M059J (cell line): Measurements from ENCODE around the gene LAMTOR1. TPM values are rescaled to one million over a fixed set of nuclear protein-coding genes. Genes with fewer than 3 reads are reported as not detected.
A peak's percentile ranks its signal among the peaks of the same experiment; 100 is the strongest.

ENCODE experiments used
- DNase-seq: peaks from one replicate; pipeline ENCODE4 v3.0.0-alpha.2; 2012; ENCODE audit warnings: low read depth
- total RNA-seq: library from RNA; depleted of rRNA; stranded (reverse); fragments of >200 nt; shearing (Covaris generic); gene quantifications from 2 replicates; pipeline ENCODE4 v1.2.3, GENCODE V29; 2014

LAMTOR1 gene
- total RNA-seq, 1 experiment from 2014 or later, result 114 TPM

DNA sequence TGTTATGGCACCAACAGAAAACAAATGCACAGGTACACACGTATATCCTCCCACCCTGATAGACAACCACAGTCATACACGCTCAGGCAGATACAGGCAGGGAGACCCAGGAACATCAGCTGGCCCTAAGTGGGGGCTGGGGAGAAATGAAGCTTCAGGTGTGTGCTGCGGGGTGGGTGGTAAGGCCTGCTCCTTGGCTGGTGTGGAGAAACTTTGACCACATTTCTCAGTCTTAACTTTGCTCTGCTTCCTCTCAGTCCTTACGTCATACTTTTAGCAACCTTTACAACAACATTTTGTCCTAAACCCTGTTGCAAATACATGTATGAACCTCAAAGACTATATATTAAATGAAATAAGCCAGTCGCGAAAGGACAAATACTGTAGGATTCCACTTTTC is 16.1 kb upstream of the LAMTOR1 start:
- DNase-seq, result no peak

- DNase-seq, result peak; percentile 31
Observed at GRCh38 chr11:72116019-72116755, 13.1 kb upstream of the LAMTOR1 start.

DNA sequence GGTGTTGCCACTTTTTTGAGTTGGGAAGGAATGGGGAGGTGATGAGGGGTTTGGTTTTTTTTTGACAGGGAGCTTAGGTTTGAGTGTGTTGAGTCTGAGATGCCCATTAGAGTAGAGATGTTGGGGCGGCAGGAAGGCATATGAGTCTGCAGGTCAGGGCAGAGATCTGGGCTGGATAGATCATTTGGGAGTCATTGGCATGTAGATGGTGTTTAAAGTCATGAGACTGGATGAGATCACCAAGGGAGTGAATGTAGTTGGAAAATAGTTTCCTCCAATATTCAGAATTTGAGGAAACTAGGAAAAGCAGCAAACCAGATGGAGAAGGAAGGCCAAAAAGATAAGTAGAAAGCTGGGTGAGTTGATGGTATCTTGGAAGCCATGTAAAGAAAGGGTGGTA is 11.5 kb upstream of the LAMTOR1 start:
- no peak for DNase-seq

GRCh38 chr11:72112978-72113808 is 10.1 kb upstream of the LAMTOR1 start:
- DNase-seq, result peak; percentile 80

GRCh38 chr11:72112143-72112977 is 9.3 kb upstream of the LAMTOR1 start, which contains the start of gene ANAPC15:
TSS of gene ANAPC15 (minus strand) at chr11:72112695. CDS start at chr11:72111276, 1,419 bp downstream.
- DNase-seq, result peak; percentile 100

DNA sequence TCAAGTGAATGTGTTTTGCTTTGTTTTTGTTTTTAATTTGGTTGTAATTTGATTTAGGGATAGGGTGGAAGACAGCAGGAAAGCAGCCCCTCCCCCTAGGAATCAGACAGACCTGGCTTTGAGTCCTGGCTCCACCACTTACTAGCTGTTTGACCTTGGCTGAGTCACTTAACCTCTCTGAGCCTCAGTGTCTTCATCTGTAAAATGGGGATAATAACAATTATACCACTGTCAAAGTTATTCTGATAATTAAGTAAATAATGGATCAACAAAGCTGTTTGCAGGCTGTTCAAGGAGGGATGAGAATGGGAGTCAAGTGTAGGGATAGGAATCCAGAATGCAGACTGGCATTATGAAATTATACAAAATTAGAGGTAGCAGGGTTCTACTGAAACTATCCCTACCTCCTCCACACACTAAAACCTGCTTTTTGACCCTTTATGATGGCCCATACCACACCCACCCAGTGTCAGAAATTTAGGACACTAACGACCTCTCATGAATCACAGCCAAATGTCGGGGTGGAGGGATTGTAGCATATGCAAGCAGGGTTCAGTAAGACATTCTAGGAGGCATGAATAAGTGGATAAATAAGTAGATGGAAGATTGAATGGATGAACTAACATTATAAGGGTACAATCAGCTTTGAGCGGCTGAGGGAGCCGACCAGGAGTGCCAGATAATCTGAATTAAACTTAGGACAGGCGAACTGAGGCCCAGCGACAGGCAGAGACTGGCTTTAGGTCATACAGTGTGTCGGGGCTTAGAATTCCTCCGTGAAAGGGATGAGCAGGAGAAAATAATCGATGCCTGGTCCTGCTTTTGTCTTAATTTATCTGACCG is 8.4 kb upstream of the LAMTOR1 start:
- DNase-seq, result no peak

DNA sequence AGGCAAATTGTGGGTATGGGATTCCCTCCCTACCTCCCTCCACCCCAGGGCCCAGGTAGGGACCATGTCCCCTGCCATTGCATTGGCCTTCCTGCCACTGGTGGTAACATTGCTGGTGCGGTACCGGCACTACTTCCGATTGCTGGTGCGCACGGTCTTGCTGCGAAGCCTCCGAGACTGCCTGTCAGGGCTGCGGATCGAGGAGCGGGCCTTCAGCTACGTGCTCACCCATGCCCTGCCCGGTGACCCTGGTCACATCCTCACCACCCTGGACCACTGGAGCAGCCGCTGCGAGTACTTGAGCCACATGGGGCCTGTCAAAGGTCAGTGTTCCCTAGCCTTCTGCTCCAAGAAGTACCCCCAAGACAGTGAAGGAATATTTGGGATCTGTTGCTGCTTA is 2.8 kb upstream of the LAMTOR1 start, which contains the start of gene TOMT:
TSS of gene TOMT (plus strand) at position 37 of the 400 bp plus-strand sequence. CDS start at position 65, 28 bp downstream.
- DNase-seq, result no peak

- no peak for DNase-seq
Observed at GRCh38 chr11:72103754-72104167, 664 bp upstream of the LAMTOR1 start.

DNA sequence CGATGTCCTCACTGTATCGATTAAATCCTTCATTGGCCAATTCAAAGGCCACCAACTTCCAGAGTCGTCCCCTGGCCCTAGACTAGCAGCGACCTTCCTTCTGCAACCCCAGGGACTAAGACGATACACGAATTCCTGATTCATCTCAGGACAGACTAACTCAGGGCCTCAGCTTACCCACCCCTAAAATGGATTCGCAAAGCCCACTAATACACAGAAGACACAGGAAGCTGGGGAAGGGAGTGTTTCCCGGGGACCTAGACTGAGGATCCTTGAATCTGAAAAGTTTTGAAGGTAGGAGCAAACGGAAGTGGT is 509 bp downstream of the LAMTOR1 start:
- no peak for DNase-seq

DNA sequence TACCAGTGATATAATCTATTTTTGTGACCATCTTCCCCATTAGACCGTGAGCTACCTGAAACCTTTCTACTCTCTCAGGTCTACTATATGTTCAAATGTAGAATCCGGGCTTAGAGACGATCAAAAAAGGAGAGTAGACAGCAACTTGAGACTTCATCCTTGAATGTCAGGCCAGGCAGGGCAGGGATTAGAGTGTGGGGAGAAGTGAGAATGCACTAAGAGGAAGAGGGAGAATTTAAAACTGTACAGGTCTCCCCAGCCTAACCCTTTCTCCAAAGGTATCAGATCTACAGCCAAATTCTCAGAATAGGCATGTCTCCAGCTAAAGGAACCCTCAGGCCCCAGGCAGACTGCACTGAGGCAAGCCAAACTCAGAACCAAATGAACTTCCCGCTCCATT is 935 bp downstream of the LAMTOR1 start:
- DNase-seq, result no peak

DNA sequence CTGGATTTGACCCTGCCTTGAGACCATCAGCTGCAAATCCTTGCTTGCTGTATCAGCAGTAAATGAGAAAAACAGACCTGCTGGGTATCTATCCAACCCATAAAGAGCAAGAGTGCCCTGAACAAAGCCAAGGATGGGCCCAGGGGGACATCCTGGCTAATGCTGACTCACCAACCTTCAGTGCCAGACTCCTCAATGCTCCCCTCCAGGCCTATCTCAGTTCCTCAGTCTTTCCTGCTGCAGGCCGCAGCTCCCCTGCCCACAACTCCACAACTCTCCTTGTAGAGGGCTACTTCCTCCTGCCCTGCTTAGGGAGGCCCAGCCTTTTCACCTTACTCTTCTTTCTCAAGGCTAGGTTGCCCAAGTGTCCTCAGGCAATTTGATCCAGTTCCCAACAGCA is 2.6 kb downstream of the LAMTOR1 start:
- DNase-seq, result no peak

DNA sequence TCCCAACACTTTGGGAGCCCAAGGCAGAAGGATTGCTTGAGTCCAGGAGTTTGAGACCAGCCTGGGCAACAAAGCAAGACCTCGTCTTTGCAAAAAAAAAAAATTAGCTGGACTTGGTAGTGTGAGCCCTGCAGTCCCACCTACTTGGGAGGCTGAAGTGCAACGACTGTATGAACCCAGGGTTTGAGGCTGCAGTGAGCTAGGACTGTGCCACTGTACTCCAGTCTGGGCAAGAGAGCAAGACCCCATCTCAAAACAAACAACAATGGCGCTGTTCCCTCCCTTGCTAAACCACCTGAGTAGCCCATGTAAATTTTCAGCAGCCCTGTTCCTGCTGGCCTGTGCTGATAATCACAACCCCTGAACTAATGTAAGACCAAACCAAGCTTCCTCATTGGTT is 3.1 kb downstream of the LAMTOR1 start:
- DNase-seq, result no peak

DNA sequence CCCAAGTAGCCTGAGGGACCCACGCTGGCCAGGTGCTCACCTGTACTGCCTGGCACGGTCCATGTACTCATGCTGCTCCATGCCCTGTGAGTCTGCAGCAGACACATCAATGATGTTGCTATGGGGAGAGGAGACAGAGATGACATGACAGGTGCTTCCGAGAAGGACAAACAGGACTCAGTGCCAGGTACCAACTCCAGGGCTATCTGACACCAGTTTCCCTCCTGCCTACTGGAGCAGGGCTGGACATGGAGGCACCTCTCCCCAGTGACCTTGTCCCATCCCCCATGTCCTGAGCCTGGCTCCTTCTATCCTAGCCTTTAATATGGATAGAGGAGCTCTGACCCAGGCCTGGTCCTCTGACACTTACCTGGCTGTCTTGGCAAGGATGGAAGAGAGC is 4.4 kb downstream of the LAMTOR1 start:
- DNase-seq, result no peak

GRCh38 chr11:72091292-72091691 is 11.8 kb downstream of the LAMTOR1 start:
- DNase-seq, result peak; percentile 56

- DNase-seq, result no peak
Observed at GRCh38 chr11:72088076-72088808, 14.9 kb downstream of the LAMTOR1 start.

- DNase-seq, result no peak
Observed at GRCh38 chr11:72085621-72086351, 17.3 kb downstream of the LAMTOR1 start.

- DNase-seq, result no peak
Observed at GRCh38 chr11:72084965-72085364, 18.1 kb downstream of the LAMTOR1 start.

DNA sequence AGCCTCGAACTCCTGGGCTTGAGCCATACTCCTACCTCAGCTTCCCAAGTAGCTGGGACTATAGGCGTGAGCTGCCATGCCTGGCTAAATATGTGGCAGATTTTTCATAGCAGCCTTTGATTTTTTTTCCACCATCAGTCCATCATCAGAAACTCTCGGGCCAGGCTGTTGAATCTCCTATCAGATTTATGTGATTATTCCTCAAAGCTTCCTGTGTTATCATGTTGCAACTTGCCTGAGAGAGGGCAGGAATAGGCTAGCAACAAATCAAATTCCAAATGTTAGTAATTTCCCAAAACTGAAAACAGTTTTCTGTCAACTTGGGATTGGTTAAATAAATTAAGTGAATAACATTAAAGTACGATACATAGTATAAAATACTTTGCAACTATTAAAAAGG is 19.0 kb downstream of the LAMTOR1 start:
- no peak for DNase-seq

GRCh38 chr11:72083414-72083813 is 19.7 kb downstream of the LAMTOR1 start:
- DNase-seq, result no peak
